ENCODE results near the gene PHKB.

- TF ChIP-seq EZH2 (IDR thresholded peaks at IDR 0.05; ENCODE audit: insufficient read depth, poor library complexity, severe bottlenecking): no peak
- TF ChIP-seq EZH2phosphoT487 (IDR thresholded peaks at IDR 0.05; ENCODE audit: insufficient read depth, low read depth): no peak
These were observed 123.5 kb downstream of the PHKB start for GRCh38 chr16:47584464-47585225.

Measured in GM23248 (cell line).